DOHH2 (cell line): ENCODE results near the gene GOLGA8N.

Source experiments
- H3F3A ChIP-seq: fragments of 200-600 bp; sonication (generic), shearing (Covaris generic); 2 replicates; pipeline ENCODE4 v1.6.0; 2016; ENCODE audit warnings: antibody characterized with exemption, mild to moderate bottlenecking; ENCODE audit not compliant: control insufficient read depth, insufficient read depth
- H3K27ac ChIP-seq: fragments of 200-600 bp; sonication (generic); 2 replicates; pipeline ENCODE4 v1.5.1; 2014; ENCODE audit warnings: low read depth, mild to moderate bottlenecking, low read length, moderate library complexity
- H3K27me3 ChIP-seq: fragments of 200-600 bp; sonication (generic); 2 replicates; pipeline ENCODE4 v1.6.1; 2014; ENCODE audit warnings: mild to moderate bottlenecking, low read length, mixed read lengths; ENCODE audit not compliant: control insufficient read depth
- H3K36me3 ChIP-seq: fragments of 200-600 bp; sonication (generic); 2 replicates; pipeline ENCODE4 v1.6.1; 2014; ENCODE audit warnings: mild to moderate bottlenecking, low read length, moderate library complexity, mixed read lengths; ENCODE audit not compliant: control insufficient read depth
- H3K4me1 ChIP-seq: fragments of 200-600 bp; sonication (generic); 2 replicates; pipeline ENCODE4 v1.6.1; 2014; ENCODE audit warnings: mild to moderate bottlenecking, low read length, mixed read lengths; ENCODE audit not compliant: control insufficient read depth
- H3K4me2 ChIP-seq: fragments of 200-600 bp; sonication (generic); 2 replicates; pipeline ENCODE4 v1.6.0; 2014; ENCODE audit warnings: mild to moderate bottlenecking, low read length, moderate library complexity
- H3K4me3 ChIP-seq: fragments of 200-600 bp; sonication (generic); 2 replicates; pipeline ENCODE4 v1.5.1; 2014; ENCODE audit warnings: mild to moderate bottlenecking, low read length, mixed read lengths
- H3K79me2 ChIP-seq: fragments of 200-600 bp; sonication (generic); 2 replicates; pipeline ENCODE4 v1.6.1; 2014; ENCODE audit warnings: mild to moderate bottlenecking, low read length, mixed read lengths; ENCODE audit not compliant: control insufficient read depth
- H3K9me2 ChIP-seq: fragments of 200-600 bp; sonication (generic); replicated peaks from 2 replicates; pipeline ENCODE4 v1.6.1; 2014; ENCODE audit warnings: mild to moderate bottlenecking, low read length, mixed read lengths; ENCODE audit not compliant: control insufficient read depth
- H3K9me3 ChIP-seq: fragments of 200-600 bp; sonication (generic); 2 replicates; pipeline ENCODE4 v1.6.1; 2014; ENCODE audit warnings: antibody characterized with exemption, low read length, mixed read lengths; ENCODE audit not compliant: control insufficient read depth, insufficient read depth
- H4K20me1 ChIP-seq: fragments of 200-600 bp; sonication (generic); 2 replicates; pipeline ENCODE4 v1.6.0; 2014; ENCODE audit warnings: low read depth, mild to moderate bottlenecking, antibody characterized with exemption, low read length, moderate library complexity; ENCODE audit not compliant: control insufficient read depth, insufficient read depth
- EZH2phosphoT487 ChIP-seq: fragments of 200-600 bp; sonication (generic); IDR thresholded peaks from 2 replicates; pipeline ENCODE4 v1.6.1; 2017; ENCODE audit warnings: borderline replicate concordance, mild to moderate bottlenecking, antibody characterized with exemption, low read length, moderate library complexity, mixed read lengths
- TF ChIP-seq, protein P1 (sequence below): fragments of 200-600 bp; sonication (generic); IDR thresholded peaks from one replicate; pipeline ENCODE4 v1.5.1; 2014; ENCODE audit warnings: antibody characterized with exemption, mild to moderate bottlenecking, low read depth, low read length; ENCODE audit not compliant: poor library complexity, severe bottlenecking

GOLGA8N gene

DNA sequence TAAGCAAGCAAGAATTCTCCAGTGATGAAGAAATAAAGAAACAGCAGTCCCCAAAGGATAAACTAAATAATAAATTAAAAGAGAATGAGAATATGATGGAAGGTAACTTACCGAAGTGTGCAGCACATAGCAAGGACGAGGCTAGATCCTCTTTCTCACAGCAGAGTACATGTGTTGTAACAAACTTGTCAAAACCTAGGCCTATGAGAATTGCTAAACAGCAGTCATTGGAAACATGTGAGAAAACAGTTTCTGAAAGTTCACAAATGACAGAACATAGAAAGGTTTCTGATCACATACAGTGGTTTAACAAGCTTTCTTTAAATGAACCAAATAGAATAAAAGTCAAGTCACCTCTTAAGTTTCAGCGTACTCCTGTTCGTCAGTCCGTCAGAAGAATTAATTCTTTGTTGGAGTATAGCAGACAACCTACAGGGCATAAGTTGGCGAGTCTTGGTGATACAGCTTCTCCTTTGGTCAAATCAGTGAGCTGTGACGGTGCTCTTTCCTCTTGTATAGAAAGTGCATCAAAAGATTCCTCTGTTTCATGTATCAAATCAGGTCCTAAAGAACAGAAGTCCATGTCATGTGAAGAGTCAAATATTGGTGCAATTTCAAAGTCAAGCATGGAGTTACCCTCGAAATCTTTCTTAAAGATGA is 43.8 kb downstream of the GOLGA8N start:
- Histone ChIP-seq H3F3A (peaks cover 8% of the 10 kb centered on the region; the same call in 1 of the 2 replicates), H3K9me3 (no peaks in the 10 kb centered on the region), H3K4me2 (no peak overlapping the region), H3K79me2 (peaks cover 10% of the 10 kb centered on the region), H4K20me1 (peaks cover 7% of the 10 kb centered on the region; the same call in 1 of the 2 replicates), H3K27me3 (no peaks in the 10 kb centered on the region), H3K4me1 (peaks cover 36% of the 10 kb centered on the region), H3K9me2 (no peaks in the 10 kb centered on the region), H3K4me3 (no peak overlapping the region), H3K27ac (no peak overlapping the region), H3K36me3 (peaks cover 82% of the 10 kb centered on the region)
- no peak for TF ChIP-seq EZH2phosphoT487
- TF ChIP-seq, protein P1, sequence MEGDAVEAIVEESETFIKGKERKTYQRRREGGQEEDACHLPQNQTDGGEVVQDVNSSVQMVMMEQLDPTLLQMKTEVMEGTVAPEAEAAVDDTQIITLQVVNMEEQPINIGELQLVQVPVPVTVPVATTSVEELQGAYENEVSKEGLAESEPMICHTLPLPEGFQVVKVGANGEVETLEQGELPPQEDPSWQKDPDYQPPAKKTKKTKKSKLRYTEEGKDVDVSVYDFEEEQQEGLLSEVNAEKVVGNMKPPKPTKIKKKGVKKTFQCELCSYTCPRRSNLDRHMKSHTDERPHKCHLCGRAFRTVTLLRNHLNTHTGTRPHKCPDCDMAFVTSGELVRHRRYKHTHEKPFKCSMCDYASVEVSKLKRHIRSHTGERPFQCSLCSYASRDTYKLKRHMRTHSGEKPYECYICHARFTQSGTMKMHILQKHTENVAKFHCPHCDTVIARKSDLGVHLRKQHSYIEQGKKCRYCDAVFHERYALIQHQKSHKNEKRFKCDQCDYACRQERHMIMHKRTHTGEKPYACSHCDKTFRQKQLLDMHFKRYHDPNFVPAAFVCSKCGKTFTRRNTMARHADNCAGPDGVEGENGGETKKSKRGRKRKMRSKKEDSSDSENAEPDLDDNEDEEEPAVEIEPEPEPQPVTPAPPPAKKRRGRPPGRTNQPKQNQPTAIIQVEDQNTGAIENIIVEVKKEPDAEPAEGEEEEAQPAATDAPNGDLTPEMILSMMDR: no peak

- Histone ChIP-seq H3K4me1 (peaks cover 36% of the 10 kb centered on the region), H3K27me3 (no peaks in the 10 kb centered on the region), H3K9me2 (no peaks in the 10 kb centered on the region), H3K4me2 (no peak overlapping the region), H3K27ac (no peak overlapping the region), H3F3A (peaks cover 8% of the 10 kb centered on the region; the same call in 1 of the 2 replicates), H3K79me2 (peaks cover 10% of the 10 kb centered on the region), H3K36me3 (peaks cover 80% of the 10 kb centered on the region), H3K4me3 (no peak overlapping the region), H3K9me3 (no peaks in the 10 kb centered on the region), H4K20me1 (peaks cover 7% of the 10 kb centered on the region; the same call in 1 of the 2 replicates)
- TF ChIP-seq EZH2phosphoT487: no peak
These were observed 44.4 kb downstream of the GOLGA8N start for GRCh38 chr15:32637704-32638103.

DNA sequence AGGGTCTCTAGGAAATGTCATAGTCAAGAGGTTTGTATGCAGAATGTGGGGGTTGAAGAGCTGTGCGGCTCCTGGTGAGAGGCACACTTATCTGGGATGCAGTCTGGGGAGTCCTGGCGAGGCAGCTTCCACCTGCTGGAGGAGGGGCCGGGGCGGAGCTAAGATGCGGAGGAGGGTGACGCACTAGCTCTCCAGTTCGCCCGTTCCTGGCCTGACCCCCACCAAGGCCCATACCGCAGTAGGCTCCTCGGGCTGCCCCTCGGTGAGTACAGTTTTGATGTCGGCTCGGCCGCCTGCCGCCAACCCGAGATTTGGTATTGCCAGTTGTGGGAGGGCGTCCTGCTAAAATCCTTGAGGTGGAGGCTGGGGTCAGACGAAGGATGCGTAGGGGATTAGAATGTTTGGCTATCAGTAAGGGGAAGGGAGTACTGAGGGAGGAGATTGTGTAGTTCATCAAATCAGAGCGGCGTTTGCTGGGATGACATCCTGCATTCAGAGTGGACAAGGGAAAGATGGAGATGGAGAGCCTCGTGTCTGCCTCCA is 48.3 kb downstream of the GOLGA8N start, which contains the start of gene SCG5:
TSS of gene SCG5 (plus strand) at position 194 of the 543 bp plus-strand sequence. CDS start 1,883 bp downstream, outside the sequence.
- Histone ChIP-seq H4K20me1 (peaks cover 7% of the 10 kb centered on the region; the same call in 1 of the 2 replicates), H3K27ac (no peak within 1 kb of the TSS), H3K4me3 (no peak within 1 kb of the TSS), H3K79me2 (peaks cover 10% of the 10 kb centered on the region), H3K9me2 (no peaks in the 10 kb centered on the region), H3K4me1 (peaks cover 8% of the 10 kb centered on the region), H3K27me3 (no peaks in the 10 kb centered on the region), H3K9me3 (no peaks in the 10 kb centered on the region), H3F3A (peaks cover 5% of the 10 kb centered on the region; the same call in 1 of the 2 replicates), H3K36me3 (peaks cover 68% of the 10 kb centered on the region), H3K4me2 (no peak within 1 kb of the TSS)
- TF ChIP-seq, protein P1: no peak
- no peak for TF ChIP-seq EZH2phosphoT487
